GM21381 (cell line): ENCODE data around the gene GPR108.
"Not testable (repeated sequence)": the region's sequence is repeated elsewhere in the genome, so short reads cannot be mapped to it uniquely, and the experiment has no call there.

Experiments used
- ATAC-seq: cut with Tn5 transposase; IDR thresholded peaks from one replicate; pipeline ENCODE4 v1.9.1; 2021; ENCODE audit warnings: mild to moderate bottlenecking, moderate library complexity; ENCODE audit not compliant: unreplicated experiment

GPR108 gene

GRCh38 chr19:6737284-6737872 lies at the start of gene GPR108:
TSS of gene GPR108 (minus strand) at chr19:6737580. CDS start at chr19:6737576, 4 bp downstream.
- ATAC-seq: peak; percentile 60

DNA sequence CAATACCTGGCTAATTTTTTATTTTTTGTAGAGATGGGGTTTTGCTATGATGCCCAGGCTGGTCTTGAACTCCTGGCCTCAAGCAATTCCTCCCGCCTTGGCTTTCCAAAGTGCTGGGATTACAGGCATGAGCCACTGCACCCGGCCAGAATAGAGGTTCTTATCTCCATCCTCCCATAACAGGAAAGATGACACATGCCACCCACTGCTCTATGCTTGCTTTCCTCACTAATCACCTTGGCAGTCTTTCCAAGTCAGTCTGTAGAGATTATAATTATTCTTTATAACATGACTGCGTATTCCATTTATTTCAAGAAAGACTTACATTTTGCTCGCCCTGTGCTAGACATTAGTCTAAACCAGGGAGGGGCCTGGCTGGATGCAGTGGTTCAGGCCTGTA lies 41.8 kb upstream of the GPR108 start:
- no peak for ATAC-seq

- ATAC-seq: no peak
Measured at GRCh38 chr19:6778386-6778785, 41.0 kb upstream of the GPR108 start.

DNA sequence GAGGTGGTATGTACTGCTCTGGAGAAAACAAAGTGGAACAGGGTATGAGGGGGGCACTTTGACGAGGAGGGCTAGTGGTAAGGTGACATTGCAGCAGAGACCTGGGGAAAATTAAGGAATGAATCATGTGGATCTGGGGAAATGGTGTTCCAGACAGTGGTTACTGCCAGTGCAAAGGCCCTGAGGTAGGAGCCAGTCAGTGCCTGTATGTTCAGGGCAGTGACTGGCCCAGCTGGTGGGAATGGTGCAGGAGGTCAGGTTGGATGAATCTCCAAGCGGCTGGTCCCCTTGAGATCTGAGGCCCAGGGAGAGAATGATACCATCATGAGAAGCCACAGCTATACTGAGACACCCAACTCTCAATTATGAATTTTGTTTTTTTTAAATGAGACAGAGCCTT lies 40.1 kb upstream of the GPR108 start:
- ATAC-seq: no peak

DNA sequence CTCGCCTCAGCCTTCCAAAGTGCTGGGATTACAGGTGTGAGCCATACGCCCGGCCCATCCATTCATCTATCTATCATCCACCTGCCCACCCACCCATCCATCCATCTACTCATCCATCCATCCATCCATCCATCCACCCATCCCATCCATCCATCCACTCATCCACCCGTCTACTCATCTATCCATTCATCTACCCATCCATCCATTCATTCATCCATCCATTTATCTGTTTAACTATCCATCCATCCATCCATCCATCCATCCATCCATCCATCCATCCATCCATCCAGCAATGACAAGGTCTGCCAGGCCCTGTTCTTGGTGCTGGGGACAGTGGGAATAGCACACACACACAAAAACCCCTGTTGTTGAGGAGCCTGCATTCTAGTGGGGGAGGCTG lies 39.6 kb upstream of the GPR108 start:
- ATAC-seq: no peak

GRCh38 chr19:6776045-6776444 lies 38.7 kb upstream of the GPR108 start:
- not testable (repeated sequence) for ATAC-seq

GRCh38 chr19:6774821-6775707 lies 37.7 kb upstream of the GPR108 start:
- no peak for ATAC-seq

GRCh38 chr19:6773323-6773931 lies 36.0 kb upstream of the GPR108 start:
- no peak for ATAC-seq

GRCh38 chr19:6772866-6773322 lies 35.5 kb upstream of the GPR108 start:
- no peak for ATAC-seq

- peak; percentile 38 for ATAC-seq
Measured at GRCh38 chr19:6772028-6772865, 34.9 kb upstream of the GPR108 start, which contains the start of gene VAV1. TSS of gene VAV1 (plus strand) at chr19:6772708. CDS start at chr19:6772808, 100 bp downstream.

- not testable (repeated sequence) for ATAC-seq
Measured at GRCh38 chr19:6771648-6772027, 34.3 kb upstream of the GPR108 start.

- ATAC-seq: no peak
Measured at GRCh38 chr19:6769006-6769619, 31.7 kb upstream of the GPR108 start.

DNA sequence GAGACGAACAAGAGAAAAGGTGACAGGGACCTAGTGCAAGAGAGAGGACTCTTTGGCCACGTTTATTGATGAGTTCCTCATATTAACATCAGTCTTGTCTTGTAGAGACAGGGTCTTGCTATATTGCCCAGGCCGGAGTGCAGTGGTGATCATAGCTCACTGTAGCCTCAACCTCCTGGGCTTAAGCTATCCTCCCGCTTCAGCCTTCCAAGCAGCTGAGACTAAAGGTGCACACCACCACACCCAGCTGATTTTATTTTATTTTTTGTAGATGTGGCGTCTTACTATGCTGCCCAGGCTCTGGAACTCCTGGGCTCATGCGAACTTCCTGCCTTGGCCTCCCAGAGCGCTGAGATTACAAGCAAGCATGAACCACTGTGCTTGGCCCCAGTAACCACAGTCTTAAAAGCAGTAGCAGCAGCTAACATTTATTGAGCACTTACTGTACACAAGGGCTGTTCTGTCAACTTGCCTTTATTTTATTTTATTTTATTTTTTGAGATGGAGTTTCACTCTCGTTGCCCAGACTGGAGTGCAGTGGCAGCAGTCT lies 30.9 kb upstream of the GPR108 start:
- no peak for ATAC-seq

DNA sequence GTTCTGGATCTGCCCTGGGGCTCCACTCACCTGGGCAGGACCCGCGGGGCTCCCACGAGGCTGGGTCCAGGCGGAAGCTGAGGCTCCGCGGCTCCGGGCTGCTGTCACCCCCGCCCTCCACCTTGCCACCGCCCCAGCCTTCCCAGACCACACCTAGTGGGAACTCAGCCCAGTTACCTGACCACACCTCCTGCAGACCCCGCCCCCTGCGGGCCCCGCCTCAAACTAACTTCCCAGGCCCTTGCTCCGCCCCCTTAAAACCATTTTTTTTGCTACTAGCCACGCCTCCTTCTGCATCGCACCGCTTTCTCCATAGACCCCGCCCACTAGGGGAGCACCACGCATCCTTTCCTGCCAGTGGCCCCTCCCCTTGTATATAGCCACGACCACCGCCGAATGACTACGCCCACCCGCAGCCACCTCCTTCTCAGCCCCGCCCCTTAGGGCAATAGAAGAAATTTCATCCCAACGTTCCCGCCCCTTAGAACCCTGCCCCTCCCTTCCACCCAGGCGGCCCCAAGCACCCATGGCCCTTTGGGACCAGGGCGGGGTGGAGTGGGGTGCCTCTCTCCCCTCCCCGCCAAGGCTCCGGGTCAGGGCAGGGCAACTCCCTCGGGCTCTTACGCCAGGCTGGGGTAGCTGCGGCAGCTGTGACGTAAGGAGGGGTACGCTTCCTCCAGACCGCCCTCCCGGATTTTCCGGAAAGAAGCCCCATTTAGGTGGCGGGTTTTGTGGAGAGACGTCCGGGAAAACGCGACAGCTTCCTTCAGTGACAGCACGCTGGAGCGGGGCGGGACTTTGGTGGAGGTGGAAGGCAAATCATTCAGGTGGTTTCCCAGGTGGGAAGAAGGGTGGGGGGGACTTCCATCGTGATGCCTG lies 30.2 kb upstream of the GPR108 start, which contains the start of gene SH2D3A:
TSS of gene SH2D3A (minus strand) at position 79 of the 879 bp plus-strand sequence. CDS start 3,687 bp downstream, outside the sequence.
- ATAC-seq: peak; percentile 64

GRCh38 chr19:6767081-6767356 lies 29.6 kb upstream of the GPR108 start:
- ATAC-seq: peak; percentile 10

DNA sequence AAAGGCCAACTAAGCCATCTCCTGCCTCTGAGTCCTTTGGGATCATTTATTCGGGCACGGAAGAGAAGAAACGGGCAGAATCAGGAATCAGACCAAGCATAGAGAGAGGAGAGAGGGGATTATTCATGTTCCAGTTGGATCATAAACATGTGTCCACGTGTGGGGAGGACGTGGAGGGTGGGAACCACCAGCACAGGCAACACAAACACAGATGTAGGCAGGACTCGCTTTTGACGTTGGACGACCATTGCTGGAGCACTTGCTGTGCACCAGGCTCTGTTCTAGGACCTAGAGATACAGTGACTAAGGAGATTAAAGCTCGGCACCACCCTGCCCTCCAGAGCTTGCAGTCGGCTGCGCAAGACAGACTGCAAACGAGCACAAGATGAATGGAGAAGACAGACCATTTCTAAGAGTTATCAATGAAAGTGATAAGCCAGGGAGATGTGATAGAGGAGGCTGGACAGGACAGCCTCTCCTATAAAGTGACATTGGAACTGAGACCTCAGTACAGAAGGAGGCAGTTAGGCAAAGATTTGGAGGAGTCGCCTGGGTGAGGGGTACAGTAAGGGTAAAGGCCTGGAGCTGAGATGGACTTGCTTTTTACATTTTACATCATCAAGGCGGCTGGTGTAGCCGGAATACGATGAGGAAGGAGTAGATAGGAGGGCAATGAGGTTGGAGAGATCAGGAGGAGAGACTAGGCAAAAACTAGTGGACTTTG lies 29.1 kb upstream of the GPR108 start:
- no peak for ATAC-seq

GRCh38 chr19:6765738-6766356 lies 28.5 kb upstream of the GPR108 start:
- ATAC-seq: no peak

DNA sequence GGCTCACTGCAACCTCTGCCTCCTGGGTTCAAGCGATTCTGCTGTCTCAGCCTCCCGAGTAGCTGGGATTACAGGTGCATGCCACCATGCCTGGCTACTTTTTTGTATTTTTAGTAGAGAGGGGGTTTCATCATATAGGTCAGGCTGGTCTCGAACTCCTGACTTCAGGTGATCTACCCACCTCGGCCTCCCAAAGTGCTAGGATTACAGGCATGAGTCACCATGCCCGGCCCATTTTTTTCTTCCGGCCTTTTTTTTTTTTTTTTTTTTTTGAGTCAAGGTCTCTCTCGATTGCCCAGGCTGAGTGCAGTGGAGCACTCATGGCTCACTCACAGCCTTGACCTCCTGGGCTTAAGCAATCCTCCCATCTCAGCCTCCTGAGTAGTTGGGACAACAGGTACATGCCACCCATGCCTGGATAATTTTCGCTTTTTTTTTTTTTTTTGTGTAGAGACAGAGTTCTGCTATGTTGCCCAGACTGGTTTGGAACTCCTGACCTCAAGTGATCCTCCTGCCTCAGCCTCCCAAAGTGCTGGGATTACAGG lies 24.9 kb upstream of the GPR108 start:
- ATAC-seq: not testable (repeated sequence)
